HepG2 (cell line): Measurements from ENCODE around the gene PAQR7. TPM values are rescaled to one million over a fixed set of nuclear protein-coding genes. Genes with fewer than 3 reads are reported as not detected.

ENCODE experiments used
- ATAC-seq: fragments of 200-7000 bp; cut with Tn5 transposase; 3 replicates; pipeline ENCODE4 v1.9.1; 2020; ENCODE audit warnings: mild to moderate bottlenecking, moderate library complexity
- BruUV-seq: library from RNA; stranded (reverse); fragments of 400-500 nt; replicated peaks from 2 replicates; lab custom pipeline; 2021; lab: Mats Ljungman, UMichigan
- CTCF ChIA-PET: fragments of 300-600 bp; formaldehyde crosslinking; extraction: SDS; loops from one replicate; lab custom pipeline; 2021; ENCODE audit warnings: low total read pairs, inconsistent platforms, low intra/inter-chr PET ratio; lab: Yijun Ruan, JAX
- POLR2A ChIA-PET: fragments of 350-600 bp; sonication (Branson Sonifier 250); formaldehyde crosslinking; loops from one replicate; lab custom pipeline; 2020; ENCODE audit warnings: antibody characterized with exemption, inconsistent platforms; lab: Yijun Ruan, JAX
- DNase-seq: peaks from one replicate; pipeline ENCODE4 v3.0.0-alpha.2; 2015; ENCODE audit warnings: low spot score
- FAIRE-seq: peaks from 3 replicates; lab custom pipeline; 2011; peaks lifted over from hg19 to GRCh38; lab: Jason Lieb, UNC
- H2AFZ ChIP-seq: one replicate; pipeline ENCODE4 v1.6.1; 2011; ENCODE audit warnings: low read length, inconsistent platforms
- H3K27ac ChIP-seq: fragments of 300-600 bp; 3 replicates; pipeline ENCODE4 v1.8.0; 2011; ENCODE audit warnings: mixed run types, mild to moderate bottlenecking, mixed read lengths, low read length, inconsistent platforms; ENCODE audit not compliant: insufficient read depth; ENCODE audit errors: extremely low read length
- H3K27me3 ChIP-seq, 2 experiments: fragments of 200-600 bp in 1 of 2; 2 replicates in 1 of 2; 3 replicates in 1 of 2; pipeline versions ENCODE4 v1.6.0 to v1.8.0; 2011; ENCODE audit warnings: low read length in 2 of 2, mild to moderate bottlenecking in 2 of 2, moderate library complexity in 2 of 2, inconsistent platforms in 1 of 2; ENCODE audit not compliant: insufficient read depth in 2 of 2, control insufficient read depth in 1 of 2
- H3K36me3 ChIP-seq, 2 experiments: fragments of 200-600 bp in 1 of 2; replicated peaks in 1 of 2; 2 replicates in 1 of 2; 3 replicates in 1 of 2; pipeline versions ENCODE4 v1.5.1 to v1.8.0; 2011; ENCODE audit warnings: low read length in 2 of 2, inconsistent platforms in 1 of 2; ENCODE audit not compliant: insufficient read depth in 2 of 2, control insufficient read depth in 1 of 2
- H3K4me1 ChIP-seq: 2 replicates; pipeline ENCODE4 v1.5.1; 2012; ENCODE audit warnings: low read length, inconsistent platforms; ENCODE audit not compliant: insufficient read depth
- H3K4me2 ChIP-seq: 2 replicates; pipeline ENCODE4 v1.6.0; 2011; ENCODE audit warnings: low read depth, low read length, inconsistent platforms
- H3K4me3 ChIP-seq, 3 experiments: fragments of 200-600 bp in 1 of 3; sonication (generic), shearing (Covaris generic) in 1 of 3; replicated peaks in 1 of 3; 2 replicates each; pipeline ENCODE4 v1.5.1; 2011 to 2016; ENCODE audit warnings: low read length in 3 of 3, inconsistent platforms in 2 of 3, low read depth in 2 of 3, mild to moderate bottlenecking in 2 of 3, control low read depth in 1 of 3, mixed read lengths in 1 of 3; ENCODE audit not compliant: insufficient read depth in 1 of 3
- H3K79me2 ChIP-seq: one replicate; pipeline ENCODE4 v1.6.1; 2011; ENCODE audit warnings: low read length, inconsistent platforms; ENCODE audit not compliant: insufficient read depth
- H3K9ac ChIP-seq: 2 replicates; pipeline ENCODE4 v1.6.0; 2011; ENCODE audit warnings: mild to moderate bottlenecking, low read depth, low read length, inconsistent platforms; ENCODE audit not compliant: insufficient read depth
- H3K9me3 ChIP-seq: 2 replicates; pipeline ENCODE4 v1.5.1; 2012; ENCODE audit warnings: mild to moderate bottlenecking, low read length
- H4K20me1 ChIP-seq: 2 replicates; pipeline ENCODE4 v1.6.0; 2011; ENCODE audit warnings: inconsistent platforms, mild to moderate bottlenecking, low read length, moderate library complexity; ENCODE audit not compliant: insufficient read depth
- ASH2L ChIP-seq: fragments of 300-600, 200-600 bp; sonication (generic); IDR thresholded peaks from 2 replicates; pipeline ENCODE4 v1.7.0; 2017; ENCODE audit warnings: low read depth, mild to moderate bottlenecking, moderate library complexity, mixed read lengths, low read length; ENCODE audit not compliant: insufficient read length
- DMAP1 ChIP-seq: IDR thresholded peaks from 2 replicates; pipeline ENCODE4 v1.6.1; 2016
- E2F5 ChIP-seq: sonication (generic); formaldehyde crosslinking; conservative IDR thresholded peaks from 2 replicates; pipeline ENCODE4 v1.4.0; 2020; ENCODE audit warnings: missing genetic modification reagents
- FOXM1 ChIP-seq: sonication (generic); formaldehyde crosslinking; IDR thresholded peaks from 2 replicates; pipeline ENCODE4 v1.5.0; 2020; ENCODE audit warnings: missing genetic modification reagents
- GABPB1 ChIP-seq: IDR thresholded peaks from 2 replicates; pipeline ENCODE4 v1.6.1; 2016; ENCODE audit warnings: mild to moderate bottlenecking, missing genetic modification reagents, moderate library complexity, missing compliant biosample characterization
- GFI1 ChIP-seq: sonication (generic); formaldehyde crosslinking; IDR thresholded peaks from 2 replicates; pipeline ENCODE4 v1.5.0; 2020; ENCODE audit warnings: missing genetic modification reagents, mild to moderate bottlenecking, borderline replicate concordance
- NFYC ChIP-seq: IDR thresholded peaks from 2 replicates; pipeline ENCODE4 v1.6.1; 2016; ENCODE audit warnings: missing genetic modification reagents, missing compliant biosample characterization
- NONO ChIP-seq, 2 experiments: fragments of 450-650 bp in 1 of 2; sonication (generic) in 1 of 2; formaldehyde crosslinking in 1 of 2; IDR thresholded peaks in 1 of 2; conservative IDR thresholded peaks in 1 of 2; 2 replicates each; pipeline versions ENCODE4 v1.6.1 to v1.8.0; 2017 to 2022; ENCODE audit warnings: mild to moderate bottlenecking in 1 of 2, missing genetic modification reagents in 1 of 2, moderate library complexity in 1 of 2
- NR2F6 ChIP-seq, 2 experiments: IDR thresholded peaks; 2 replicates each; pipeline ENCODE4 v1.6.1; 2016; ENCODE audit warnings: antibody characterized with exemption in 1 of 2, mild to moderate bottlenecking in 1 of 2
- SP1 ChIP-seq, 2 experiments: fragments of 450-650 bp in 1 of 2; sonication (generic) in 1 of 2; formaldehyde crosslinking in 1 of 2; IDR thresholded peaks; 2 replicates each; pipeline versions ENCODE4 v1.4.0 to v1.6.1; 2016 to 2020; ENCODE audit warnings: missing genetic modification reagents in 1 of 2
- TRIM24 ChIP-seq: sonication (generic); formaldehyde crosslinking; IDR thresholded peaks from 2 replicates; pipeline ENCODE4 v1.8.0; 2022; ENCODE audit warnings: mild to moderate bottlenecking, missing genetic modification reagents
- YEATS4 ChIP-seq: sonication (generic); formaldehyde crosslinking; IDR thresholded peaks from 2 replicates; pipeline ENCODE4 v1.4.0; 2020; ENCODE audit warnings: missing genetic modification reagents, borderline replicate concordance
- ZNF597 ChIP-seq: sonication (generic); formaldehyde crosslinking; IDR thresholded peaks from 2 replicates; pipeline ENCODE4 v1.5.0; 2020; ENCODE audit warnings: missing genetic modification reagents
- ZNF605 ChIP-seq: sonication (generic); formaldehyde crosslinking; IDR thresholded peaks from 2 replicates; pipeline ENCODE4 v1.8.0; 2022; ENCODE audit warnings: mild to moderate bottlenecking, missing genetic modification reagents
- ZNF772 ChIP-seq: sonication (generic); formaldehyde crosslinking; IDR thresholded peaks from 2 replicates; pipeline ENCODE4 v1.5.0; 2020; ENCODE audit warnings: mild to moderate bottlenecking, missing genetic modification reagents
- ZNF883 ChIP-seq: sonication (generic); formaldehyde crosslinking; IDR thresholded peaks from 2 replicates; pipeline ENCODE4 v1.5.1; 2020; ENCODE audit warnings: mild to moderate bottlenecking, missing genetic modification reagents; ENCODE audit errors: not compliant biosample characterization
- WGBS: methylation state at CpG from one replicate; pipeline ENCODE4 v1.1.6; 2017; ENCODE audit warnings: low lambda C conversion rate; 5-methylcytosine and 5-hydroxymethylcytosine counted together
- in situ Hi-C: cut with HindIII; loops from 2 replicates; pipeline ENCODE4 v1.10.0; 2017; ENCODE audit warnings: low pct_unique_long_range_greater_than_20kb; ENCODE audit not compliant: extremely low pct_ligation_motif_present
- intact Hi-C: fragments of 100-400 bp; cut with micrococcal nuclease; formaldehyde crosslinking; loops from one replicate; pipeline ENCODE4 v1.10.0; 2022; ENCODE audit not compliant: unreplicated experiment
- polyA plus RNA-seq, 8 experiments: library from polyadenylated mRNA; depleted of rRNA in 3 of 8; stranded (reverse) in 7 of 8; unstranded in 1 of 8; fragments of >200 nt; fragmentation: Illumina TruSeq in 4 of 8; extraction: Trizol in 4 of 8; gene quantifications; 2 replicates each; pipeline versions ENCODE4 v1.2.1 to v1.2.3, GENCODE V29; 2011 to 2016; ENCODE audit warnings: low read depth in 4 of 8, missing spikeins in 1 of 8, mixed read lengths in 1 of 8; ENCODE audit not compliant: insufficient read depth in 1 of 8
- total RNA-seq, 5 experiments: library from RNA; depleted of rRNA; stranded (reverse); fragments of >200 nt; fragmentation: Illumina TruSeq; extraction: Trizol; gene quantifications; 2 replicates each; pipeline ENCODE4 v1.2.3, GENCODE V29; 2016; ENCODE audit warnings: low read depth in 1 of 5
- TF ChIP-seq, protein P1 (sequence below): sonication (generic); formaldehyde crosslinking; IDR thresholded peaks from 2 replicates; pipeline ENCODE4 v1.4.0; 2020; ENCODE audit warnings: missing genetic modification reagents, borderline replicate concordance

The PAQR7 gene
- total and polyA plus RNA-seq, 2 of the 13 experiments (the other 11 are each of a cell fraction or from before 2014, with no cell fraction given): 13.2 to 16.6 TPM

- Histone ChIP-seq H2AFZ (no peak overlapping the region), H3K79me2 (peaks cover 36% of the 10 kb centered on the region), H3K4me2 (peak overlapping the region; percentile 77), H3K27me3 (peaks cover 0 to 3% of the 10 kb centered on the region in 2 experiments; a peak in 2 of 5 replicates), H4K20me1 (peaks cover 4% of the 10 kb centered on the region; the same call in 1 of the 2 replicates), H3K9ac (peak overlapping the region; percentile 69), H3K36me3 (peaks cover 6 to 37% of the 10 kb centered on the region in 2 experiments), H3K4me1 (peaks cover 52% of the 10 kb centered on the region), H3K9me3 (no peaks in the 10 kb centered on the region), H3K4me3 (peak overlapping the region; percentile 74 to 92 (median 84)), H3K27ac (peak overlapping the region; percentile 63)
- ChIA-PET POLR2A (interaction anchor here (0.7 to 1.3 kb wide), 5 partner anchors 10 to 845 kb away, joined by 3 to 5 read pairs (median 3); no protein-coding TSS in a partner anchor), CTCF (interaction anchor here (1.6 kb wide), 1 partner anchor 93 kb away, joined by 5 read pairs; the partner anchor contains the start of gene PAFAH2)
- DNase-seq (peak; percentile 82), FAIRE-seq (no peak), ATAC-seq (peak; percentile 82)
- in situ Hi-C loops: no loop called here
- intact Hi-C loops: loop anchor here (1.0 kb wide), 1 partner anchor 10 kb away; no protein-coding TSS in a partner anchor
- WGBS: 1% methylated on average over 16 of the region's 34 CpGs
- TSS peak; percentile 48 for BruUV-seq
- 0 out of 2 replicates have a peak, but pooled peaks have one; percentile 6 for TF ChIP-seq YEATS4
- TF ChIP-seq ASH2L: peak; percentile 53
- TF ChIP-seq DMAP1 (CRISPR knock-in tag): no peak; the same call in 1 of the 2 replicates
- TF ChIP-seq GABPB1 (CRISPR knock-in tag): peak; percentile 59; the same call in 1 of the 2 replicates
- TF ChIP-seq NONO (IDR thresholded peaks at IDR 0.05): no peak
- peak; percentile 41 for TF ChIP-seq NONO (CRISPR knock-in tag; conservative IDR thresholded peaks at IDR 0.05)
- TF ChIP-seq ZNF883: no peak
- TF ChIP-seq SP1 (IDR thresholded peaks at IDR 0.05): no peak
- TF ChIP-seq SP1 (CRISPR knock-in tag; IDR thresholded peaks at IDR 0.05): peak; percentile 70
- no peak for TF ChIP-seq GFI1 (CRISPR knock-in tag)
- TF ChIP-seq, protein P1, sequence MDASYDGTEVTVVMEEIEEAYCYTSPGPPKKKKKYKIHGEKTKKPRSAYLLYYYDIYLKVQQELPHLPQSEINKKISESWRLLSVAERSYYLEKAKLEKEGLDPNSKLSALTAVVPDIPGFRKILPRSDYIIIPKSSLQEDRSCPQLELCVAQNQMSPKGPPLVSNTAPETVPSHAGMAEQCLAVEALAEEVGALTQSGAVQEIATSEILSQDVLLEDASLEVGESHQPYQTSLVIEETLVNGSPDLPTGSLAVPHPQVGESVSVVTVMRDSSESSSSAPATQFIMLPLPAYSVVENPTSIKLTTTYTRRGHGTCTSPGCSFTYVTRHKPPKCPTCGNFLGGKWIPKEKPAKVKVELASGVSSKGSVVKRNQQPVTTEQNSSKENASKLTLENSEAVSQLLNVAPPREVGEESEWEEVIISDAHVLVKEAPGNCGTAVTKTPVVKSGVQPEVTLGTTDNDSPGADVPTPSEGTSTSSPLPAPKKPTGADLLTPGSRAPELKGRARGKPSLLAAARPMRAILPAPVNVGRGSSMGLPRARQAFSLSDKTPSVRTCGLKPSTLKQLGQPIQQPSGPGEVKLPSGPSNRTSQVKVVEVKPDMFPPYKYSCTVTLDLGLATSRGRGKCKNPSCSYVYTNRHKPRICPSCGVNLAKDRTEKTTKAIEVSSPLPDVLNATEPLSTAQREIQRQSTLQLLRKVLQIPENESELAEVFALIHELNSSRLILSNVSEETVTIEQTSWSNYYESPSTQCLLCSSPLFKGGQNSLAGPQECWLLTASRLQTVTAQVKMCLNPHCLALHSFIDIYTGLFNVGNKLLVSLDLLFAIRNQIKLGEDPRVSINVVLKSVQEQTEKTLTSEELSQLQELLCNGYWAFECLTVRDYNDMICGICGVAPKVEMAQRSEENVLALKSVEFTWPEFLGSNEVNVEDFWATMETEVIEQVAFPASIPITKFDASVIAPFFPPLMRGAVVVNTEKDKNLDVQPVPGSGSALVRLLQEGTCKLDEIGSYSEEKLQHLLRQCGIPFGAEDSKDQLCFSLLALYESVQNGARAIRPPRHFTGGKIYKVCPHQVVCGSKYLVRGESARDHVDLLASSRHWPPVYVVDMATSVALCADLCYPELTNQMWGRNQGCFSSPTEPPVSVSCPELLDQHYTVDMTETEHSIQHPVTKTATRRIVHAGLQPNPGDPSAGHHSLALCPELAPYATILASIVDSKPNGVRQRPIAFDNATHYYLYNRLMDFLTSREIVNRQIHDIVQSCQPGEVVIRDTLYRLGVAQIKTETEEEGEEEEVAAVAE (CRISPR knock-in tag): no peak
- no peak for TF ChIP-seq TRIM24 (CRISPR knock-in tag)
- TF ChIP-seq NFYC (CRISPR knock-in tag): peak; percentile 63
- 0 out of 2 replicates have a peak, but pooled peaks have one; percentile 29 for TF ChIP-seq E2F5 (CRISPR knock-in tag)
- no peak for TF ChIP-seq ZNF772 (CRISPR knock-in tag)
- TF ChIP-seq FOXM1 (CRISPR knock-in tag): no peak
- TF ChIP-seq NR2F6 (IDR thresholded peaks at IDR 0.05): no peak
- TF ChIP-seq NR2F6 (CRISPR knock-in tag; IDR thresholded peaks at IDR 0.05): no peak
- no peak for TF ChIP-seq ZNF597 (CRISPR knock-in tag)
- no peak for TF ChIP-seq ZNF605
Observed at GRCh38 chr1:25904943-25905679, 29.6 kb upstream of the PAQR7 start.
